HG03175 (cell line): ENCODE measurements around the gene TNFRSF18.

Experiments used
- ATAC-seq: cut with Tn5 transposase; IDR thresholded peaks from one replicate; pipeline ENCODE4 v1.9.1; 2021; ENCODE audit warnings: mild to moderate bottlenecking, moderate library complexity; ENCODE audit not compliant: unreplicated experiment

TNFRSF18 gene

GRCh38 chr1:1228596-1229321 lies 22.4 kb upstream of the TNFRSF18 start:
- ATAC-seq = no peak

- ATAC-seq = no peak
Observed at GRCh38 chr1:1228187-1228586, 21.8 kb upstream of the TNFRSF18 start.

GRCh38 chr1:1227386-1227785 lies 21.0 kb upstream of the TNFRSF18 start:
- ATAC-seq = no peak

- no peak for ATAC-seq
Observed at GRCh38 chr1:1226566-1227362, 20.4 kb upstream of the TNFRSF18 start.

GRCh38 chr1:1225913-1226312 lies 19.5 kb upstream of the TNFRSF18 start:
- ATAC-seq = no peak

- no peak for ATAC-seq
Observed at GRCh38 chr1:1225238-1225845, 18.9 kb upstream of the TNFRSF18 start.

- ATAC-seq = no peak
Observed at GRCh38 chr1:1223891-1224290, 17.5 kb upstream of the TNFRSF18 start.

- ATAC-seq = no peak
Observed at GRCh38 chr1:1223321-1223720, 16.9 kb upstream of the TNFRSF18 start.

- no peak for ATAC-seq
Observed at GRCh38 chr1:1222575-1223225, 16.3 kb upstream of the TNFRSF18 start.

GRCh38 chr1:1221887-1222574 lies 15.6 kb upstream of the TNFRSF18 start:
- ATAC-seq = no peak

- no peak for ATAC-seq
Observed at GRCh38 chr1:1220197-1220596, 13.8 kb upstream of the TNFRSF18 start.

GRCh38 chr1:1219341-1219740 lies 12.9 kb upstream of the TNFRSF18 start:
- ATAC-seq = no peak

GRCh38 chr1:1218524-1219200 lies 12.3 kb upstream of the TNFRSF18 start:
- no peak for ATAC-seq

- ATAC-seq = no peak
Observed at GRCh38 chr1:1217621-1218523, 11.5 kb upstream of the TNFRSF18 start.

- no peak for ATAC-seq
Observed at GRCh38 chr1:1216770-1217620, 10.6 kb upstream of the TNFRSF18 start.

- no peak for ATAC-seq
Observed at GRCh38 chr1:1215881-1216605, 9.7 kb upstream of the TNFRSF18 start.

- ATAC-seq = no peak
Observed at GRCh38 chr1:1215080-1215676, 8.8 kb upstream of the TNFRSF18 start.
